DOHH2 (cell line): ENCODE results near the gene SH3TC2.

Experiments used
- H3F3A ChIP-seq: fragments of 200-600 bp; sonication (generic), shearing (Covaris generic); 2 replicates; pipeline ENCODE4 v1.6.0; 2016; ENCODE audit warnings: antibody characterized with exemption, mild to moderate bottlenecking; ENCODE audit not compliant: control insufficient read depth, insufficient read depth
- H3K27ac ChIP-seq: fragments of 200-600 bp; sonication (generic); 2 replicates; pipeline ENCODE4 v1.5.1; 2014; ENCODE audit warnings: low read depth, mild to moderate bottlenecking, low read length, moderate library complexity
- H3K27me3 ChIP-seq: fragments of 200-600 bp; sonication (generic); 2 replicates; pipeline ENCODE4 v1.6.1; 2014; ENCODE audit warnings: mild to moderate bottlenecking, low read length, mixed read lengths; ENCODE audit not compliant: control insufficient read depth
- H3K36me3 ChIP-seq: fragments of 200-600 bp; sonication (generic); 2 replicates; pipeline ENCODE4 v1.6.1; 2014; ENCODE audit warnings: mild to moderate bottlenecking, low read length, moderate library complexity, mixed read lengths; ENCODE audit not compliant: control insufficient read depth
- H3K4me1 ChIP-seq: fragments of 200-600 bp; sonication (generic); 2 replicates; pipeline ENCODE4 v1.6.1; 2014; ENCODE audit warnings: mild to moderate bottlenecking, low read length, mixed read lengths; ENCODE audit not compliant: control insufficient read depth
- H3K4me2 ChIP-seq: fragments of 200-600 bp; sonication (generic); 2 replicates; pipeline ENCODE4 v1.6.0; 2014; ENCODE audit warnings: mild to moderate bottlenecking, low read length, moderate library complexity
- H3K4me3 ChIP-seq: fragments of 200-600 bp; sonication (generic); 2 replicates; pipeline ENCODE4 v1.5.1; 2014; ENCODE audit warnings: mild to moderate bottlenecking, low read length, mixed read lengths
- H3K79me2 ChIP-seq: fragments of 200-600 bp; sonication (generic); 2 replicates; pipeline ENCODE4 v1.6.1; 2014; ENCODE audit warnings: mild to moderate bottlenecking, low read length, mixed read lengths; ENCODE audit not compliant: control insufficient read depth
- H3K9me2 ChIP-seq: fragments of 200-600 bp; sonication (generic); replicated peaks from 2 replicates; pipeline ENCODE4 v1.6.1; 2014; ENCODE audit warnings: mild to moderate bottlenecking, low read length, mixed read lengths; ENCODE audit not compliant: control insufficient read depth
- H3K9me3 ChIP-seq: fragments of 200-600 bp; sonication (generic); 2 replicates; pipeline ENCODE4 v1.6.1; 2014; ENCODE audit warnings: antibody characterized with exemption, low read length, mixed read lengths; ENCODE audit not compliant: control insufficient read depth, insufficient read depth
- H4K20me1 ChIP-seq: fragments of 200-600 bp; sonication (generic); 2 replicates; pipeline ENCODE4 v1.6.0; 2014; ENCODE audit warnings: low read depth, mild to moderate bottlenecking, antibody characterized with exemption, low read length, moderate library complexity; ENCODE audit not compliant: control insufficient read depth, insufficient read depth
- EZH2phosphoT487 ChIP-seq: fragments of 200-600 bp; sonication (generic); IDR thresholded peaks from 2 replicates; pipeline ENCODE4 v1.6.1; 2017; ENCODE audit warnings: borderline replicate concordance, mild to moderate bottlenecking, antibody characterized with exemption, low read length, moderate library complexity, mixed read lengths
- TF ChIP-seq, protein P1 (sequence below): fragments of 200-600 bp; sonication (generic); IDR thresholded peaks from one replicate; pipeline ENCODE4 v1.5.1; 2014; ENCODE audit warnings: antibody characterized with exemption, mild to moderate bottlenecking, low read depth, low read length; ENCODE audit not compliant: poor library complexity, severe bottlenecking

Gene SH3TC2

GRCh38 chr5:149039506-149039905, 23.4 kb downstream of the SH3TC2 start:
- Histone ChIP-seq H3K36me3 (no peaks in the 10 kb centered on the region), H3K27me3 (peaks cover 13% of the 10 kb centered on the region; the same call in 1 of the 2 replicates), H4K20me1 (no peaks in the 10 kb centered on the region), H3F3A (no peaks in the 10 kb centered on the region), H3K4me2 (no peak overlapping the region), H3K9me2 (no peaks in the 10 kb centered on the region), H3K79me2 (no peaks in the 10 kb centered on the region), H3K27ac (no peak overlapping the region), H3K4me1 (no peaks in the 10 kb centered on the region), H3K4me3 (no peak overlapping the region), H3K9me3 (no peaks in the 10 kb centered on the region)
- TF ChIP-seq EZH2phosphoT487: no peak
- TF ChIP-seq, protein P1, sequence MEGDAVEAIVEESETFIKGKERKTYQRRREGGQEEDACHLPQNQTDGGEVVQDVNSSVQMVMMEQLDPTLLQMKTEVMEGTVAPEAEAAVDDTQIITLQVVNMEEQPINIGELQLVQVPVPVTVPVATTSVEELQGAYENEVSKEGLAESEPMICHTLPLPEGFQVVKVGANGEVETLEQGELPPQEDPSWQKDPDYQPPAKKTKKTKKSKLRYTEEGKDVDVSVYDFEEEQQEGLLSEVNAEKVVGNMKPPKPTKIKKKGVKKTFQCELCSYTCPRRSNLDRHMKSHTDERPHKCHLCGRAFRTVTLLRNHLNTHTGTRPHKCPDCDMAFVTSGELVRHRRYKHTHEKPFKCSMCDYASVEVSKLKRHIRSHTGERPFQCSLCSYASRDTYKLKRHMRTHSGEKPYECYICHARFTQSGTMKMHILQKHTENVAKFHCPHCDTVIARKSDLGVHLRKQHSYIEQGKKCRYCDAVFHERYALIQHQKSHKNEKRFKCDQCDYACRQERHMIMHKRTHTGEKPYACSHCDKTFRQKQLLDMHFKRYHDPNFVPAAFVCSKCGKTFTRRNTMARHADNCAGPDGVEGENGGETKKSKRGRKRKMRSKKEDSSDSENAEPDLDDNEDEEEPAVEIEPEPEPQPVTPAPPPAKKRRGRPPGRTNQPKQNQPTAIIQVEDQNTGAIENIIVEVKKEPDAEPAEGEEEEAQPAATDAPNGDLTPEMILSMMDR: no peak

- no peak for TF ChIP-seq EZH2phosphoT487
- TF ChIP-seq, protein P1: no peak
- Histone ChIP-seq H3K27me3 (peaks cover 13% of the 10 kb centered on the region; the same call in 1 of the 2 replicates), H3K4me3 (no peak overlapping the region), H3K36me3 (no peaks in the 10 kb centered on the region), H4K20me1 (no peaks in the 10 kb centered on the region), H3K4me1 (no peaks in the 10 kb centered on the region), H3K79me2 (no peaks in the 10 kb centered on the region), H3F3A (no peaks in the 10 kb centered on the region), H3K27ac (no peak overlapping the region), H3K4me2 (no peak overlapping the region), H3K9me3 (no peaks in the 10 kb centered on the region), H3K9me2 (no peaks in the 10 kb centered on the region)
Measured at GRCh38 chr5:149038336-149039080, 24.4 kb downstream of the SH3TC2 start.

- no peaks in the 10 kb centered on the region for H3K79me2 ChIP-seq
- H3K27me3 ChIP-seq: peaks cover 13% of the 10 kb centered on the region; the same call in 1 of the 2 replicates
- no peak for TF ChIP-seq EZH2phosphoT487
- TF ChIP-seq, protein P1: no peak
- H3F3A ChIP-seq: no peaks in the 10 kb centered on the region
- no peaks in the 10 kb centered on the region for H3K36me3 ChIP-seq
- H3K4me3 ChIP-seq: no peak overlapping the region
- no peaks in the 10 kb centered on the region for H3K4me1 ChIP-seq
- no peak overlapping the region for H3K27ac ChIP-seq
- H3K9me3 ChIP-seq: no peaks in the 10 kb centered on the region
- no peaks in the 10 kb centered on the region for H4K20me1 ChIP-seq
- no peak overlapping the region for H3K4me2 ChIP-seq
- no peaks in the 10 kb centered on the region for H3K9me2 ChIP-seq
Measured at GRCh38 chr5:149037817-149038216, 25.0 kb downstream of the SH3TC2 start.
